Measurements from ENCODE around the gene SYNGAP1.
"Not testable (repeated sequence)": the region's sequence is repeated elsewhere in the genome, so short reads cannot be mapped to it uniquely, and the experiment has no call there.

SYNGAP1 gene

GRCh38 chr6:33483678-33484077 is 63.8 kb downstream of the SYNGAP1 start:
- no peak for DNase-seq

GRCh38 chr6:33484673-33485262 is 64.9 kb downstream of the SYNGAP1 start:
- not testable (repeated sequence) for DNase-seq

- not testable (repeated sequence) for DNase-seq
Measured at GRCh38 chr6:33485680-33486079, 65.8 kb downstream of the SYNGAP1 start.

GRCh38 chr6:33488339-33488738 is 68.5 kb downstream of the SYNGAP1 start:
- no peak for DNase-seq

- no peak for DNase-seq
Measured at GRCh38 chr6:33490198-33490597, 70.3 kb downstream of the SYNGAP1 start.

- no peak for DNase-seq
Measured at GRCh38 chr6:33490621-33491020, 70.8 kb downstream of the SYNGAP1 start.

- DNase-seq, result no peak
Measured at GRCh38 chr6:33492093-33492492, 72.2 kb downstream of the SYNGAP1 start.

- DNase-seq, result no peak
Measured at GRCh38 chr6:33497157-33497556, 77.3 kb downstream of the SYNGAP1 start.

GRCh38 chr6:33502486-33502885 is 82.6 kb downstream of the SYNGAP1 start:
- DNase-seq, result no peak

GRCh38 chr6:33504486-33504885 is 84.6 kb downstream of the SYNGAP1 start:
- DNase-seq, result no peak

Data from activated T-cell treated with anti-CD3 and anti-CD28 coated beads, Interleukin-2, amount 50 U/mL, for 48 hours (primary cell).